SIG-M5 (cell line): ENCODE data around the gene PDE4C.

ENCODE experiments used
- DNase-seq: peaks from one replicate; lab custom pipeline; 2025; lab: John Stamatoyannopoulos, UW

The PDE4C gene

DNA sequence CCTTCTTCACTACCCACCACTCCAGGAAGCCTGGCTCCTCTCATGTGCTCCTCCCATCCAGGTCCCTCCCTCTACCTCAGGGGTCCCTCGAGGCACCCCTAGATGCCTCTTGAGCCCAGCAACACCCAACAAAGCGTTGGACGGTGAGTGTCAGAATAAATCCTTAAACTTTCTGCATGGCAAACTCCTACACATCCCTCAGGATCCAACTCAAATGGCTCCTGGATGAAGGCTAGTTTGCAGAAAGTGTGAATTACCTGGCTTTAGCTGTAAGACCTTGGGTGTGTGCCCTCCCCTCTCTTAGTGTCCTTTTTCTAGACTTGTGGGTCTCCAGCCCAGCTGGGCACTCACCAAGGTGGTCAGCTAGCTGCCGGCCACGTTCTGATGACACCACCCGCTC, 27.9 kb downstream of the PDE4C start:
- DNase-seq = no peak

DNA sequence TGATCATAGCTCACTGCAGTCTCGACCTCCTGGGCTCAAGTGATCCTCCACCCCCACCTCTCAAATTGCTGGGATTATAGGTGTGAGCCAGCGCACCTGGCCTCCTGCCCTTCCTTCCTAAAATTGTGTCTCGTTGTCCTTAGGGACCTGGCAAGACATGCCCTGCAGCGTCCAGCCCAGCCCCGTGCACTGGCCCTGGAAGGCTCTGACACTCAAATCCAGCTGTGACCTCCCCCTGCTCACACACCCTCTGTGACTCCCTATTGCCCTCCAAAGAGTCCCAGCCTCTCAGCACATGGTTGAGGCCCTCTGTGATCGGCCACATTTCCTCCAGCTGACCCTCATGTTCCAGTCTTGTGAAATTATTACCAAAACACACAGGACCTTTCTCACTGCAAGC, 28.3 kb downstream of the PDE4C start:
- no peak for DNase-seq

DNA sequence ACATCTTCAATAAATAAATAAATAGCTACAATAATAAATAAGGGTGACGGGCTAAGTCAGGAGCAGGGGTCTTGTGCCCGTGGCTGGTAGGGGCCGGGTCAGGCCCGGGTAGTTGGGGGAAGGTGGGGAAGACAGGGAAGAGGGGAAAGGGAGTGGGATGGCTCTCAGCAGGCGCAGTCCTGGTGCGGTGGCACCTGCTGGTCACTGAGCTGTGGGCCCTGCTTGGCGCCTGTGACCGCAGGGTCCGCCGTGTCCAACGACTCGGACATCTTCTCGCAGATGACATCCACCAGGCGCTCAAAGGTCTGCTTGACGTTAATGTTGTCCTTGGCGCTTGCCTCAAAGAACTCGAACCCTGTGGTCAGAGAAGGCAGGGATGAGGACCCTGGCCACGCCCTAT, 28.9 kb downstream of the PDE4C start:
- DNase-seq = no peak

DNA sequence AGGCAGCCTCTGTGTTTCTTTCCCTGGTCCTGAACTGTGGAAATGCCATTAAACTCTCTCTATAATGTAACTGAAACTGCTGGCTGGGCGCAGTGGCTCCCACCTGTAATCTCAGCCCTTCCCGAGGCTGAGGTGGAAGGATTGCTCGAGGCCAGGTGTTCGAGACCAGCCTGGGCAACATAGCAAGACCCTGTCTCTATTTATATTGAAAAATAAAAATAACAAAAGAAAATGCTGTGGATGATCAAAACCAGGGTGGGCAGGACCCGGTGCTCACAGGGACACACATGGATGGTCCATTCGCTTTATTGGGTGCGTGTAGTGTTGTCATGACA, 29.8 kb downstream of the PDE4C start:
- no peak for DNase-seq

DNA sequence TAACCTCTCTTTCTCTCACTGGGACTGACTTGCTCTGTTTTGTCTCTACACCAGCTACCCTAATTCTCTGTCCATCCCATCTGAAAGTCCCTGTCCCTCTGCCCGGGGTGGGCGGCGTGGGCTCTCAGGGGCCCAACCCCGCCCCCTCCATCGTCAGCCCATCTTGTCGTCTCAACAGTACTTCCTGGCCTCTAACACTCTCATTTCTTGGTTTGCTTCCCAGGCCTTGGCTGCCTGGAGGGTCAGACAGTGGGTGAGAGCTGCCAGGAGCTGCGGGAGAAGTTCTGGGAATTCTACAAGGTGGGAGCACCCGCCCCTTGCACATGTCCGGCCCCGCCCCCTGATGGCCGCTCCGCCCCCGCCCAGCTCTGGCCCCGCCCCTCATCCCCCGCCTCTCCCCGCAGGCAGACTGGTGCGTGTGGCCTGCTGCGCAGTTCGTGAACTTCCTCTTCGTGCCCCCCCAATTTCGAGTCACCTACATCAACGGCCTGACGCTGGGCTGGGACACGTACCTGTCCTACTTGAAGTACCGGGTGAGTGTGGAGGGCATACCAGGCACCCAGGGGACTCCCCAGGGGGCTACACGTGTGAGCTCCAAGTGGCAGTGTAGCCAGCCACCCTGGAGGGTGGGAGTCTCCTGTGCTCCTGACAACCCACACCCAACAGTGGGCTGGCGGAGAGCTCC, 31.5 kb downstream of the PDE4C start:
- no peak for DNase-seq

DNA sequence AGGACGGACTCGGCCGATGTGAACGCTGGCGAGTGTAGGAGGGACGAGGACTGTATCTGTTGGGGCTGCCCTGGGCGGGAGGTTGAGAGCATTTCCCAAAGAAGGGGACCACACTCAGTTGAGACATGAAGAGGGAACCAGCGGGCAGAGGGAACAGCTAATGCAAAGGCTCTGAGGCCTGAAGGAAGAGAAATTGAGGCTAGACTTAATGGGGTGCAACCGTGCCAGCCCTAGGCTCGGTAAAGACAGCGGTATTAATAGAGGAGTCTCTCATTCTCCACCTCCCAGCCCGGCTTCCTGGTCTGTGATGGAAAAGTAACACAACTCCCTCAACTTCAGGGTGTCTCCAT, 32.1 kb downstream of the PDE4C start:
- no peak for DNase-seq

DNA sequence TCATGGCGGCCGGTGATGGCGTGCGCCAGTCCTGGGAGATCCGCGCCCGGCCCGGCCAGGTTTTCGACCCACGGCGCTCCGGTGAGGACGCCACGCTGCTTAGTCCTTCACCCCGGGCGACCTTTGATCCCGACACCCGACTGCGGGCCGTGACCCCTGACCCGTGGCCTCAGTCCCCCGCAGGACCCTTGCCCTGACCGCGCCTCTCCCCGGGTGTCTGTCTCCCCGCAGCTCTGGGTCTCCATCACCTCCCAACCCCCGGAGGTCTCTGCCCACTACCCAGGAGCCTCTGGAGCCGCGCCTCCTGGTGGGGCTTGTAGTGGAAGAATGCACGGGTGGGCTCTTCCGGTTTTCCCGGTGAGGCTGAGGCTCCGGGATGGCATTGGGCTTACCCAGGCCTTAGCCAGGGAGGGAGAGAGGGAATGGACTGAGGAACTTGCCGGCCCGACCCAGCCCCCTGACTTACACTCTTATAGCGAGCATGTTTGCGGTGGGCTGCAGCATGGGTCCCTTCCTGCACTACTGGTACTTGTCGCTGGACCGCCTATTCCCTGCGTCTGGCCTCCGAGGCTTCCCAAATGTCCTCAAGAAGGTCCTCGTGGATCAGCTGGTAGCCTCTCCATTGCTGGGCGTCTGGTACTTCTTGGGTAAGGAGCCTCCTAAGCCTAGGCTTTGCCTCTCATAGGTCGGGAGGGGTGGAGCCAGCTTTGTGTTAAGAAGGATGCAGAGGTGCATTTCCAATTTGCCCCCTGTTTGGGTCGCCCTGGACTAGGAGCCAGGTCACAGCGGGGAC, 32.7 kb downstream of the PDE4C start:
- DNase-seq = no peak

DNA sequence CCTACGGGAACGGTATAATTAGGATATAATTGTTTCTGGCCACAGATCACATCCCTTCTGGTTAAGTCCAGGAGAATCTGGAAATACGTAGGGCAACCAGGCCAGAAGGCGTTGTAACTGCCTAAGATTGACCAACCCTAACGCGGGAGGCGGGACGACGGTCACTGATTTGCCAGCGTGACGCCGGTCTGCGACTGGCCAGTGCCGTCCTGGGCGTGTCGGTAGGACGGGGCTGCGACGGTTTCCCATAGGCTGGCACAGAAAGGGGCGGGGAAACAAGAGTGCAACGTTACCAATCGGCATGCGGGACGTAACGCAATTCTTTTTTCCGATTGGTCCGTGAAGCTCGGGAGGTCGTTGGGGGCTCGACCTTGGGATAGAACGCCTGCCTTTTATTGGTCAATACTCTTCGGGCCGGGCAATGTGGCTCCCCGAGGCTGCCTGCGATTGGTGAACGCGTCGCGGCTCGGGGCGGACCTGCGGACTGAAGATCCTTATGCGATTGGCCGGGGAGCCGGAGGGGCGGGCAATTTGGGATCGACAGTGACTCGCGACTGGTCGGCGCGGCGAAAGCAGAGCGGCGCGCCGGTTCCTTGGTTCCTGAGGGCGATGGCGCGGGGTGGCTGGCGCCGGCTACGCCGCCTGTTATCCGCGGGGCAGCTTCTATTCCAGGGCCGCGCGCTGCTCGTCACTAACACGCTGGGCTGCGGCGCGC, 33.4 kb downstream of the PDE4C start, which contains the start of gene MPV17L2:
TSS of gene MPV17L2 (plus strand) at position 546 of the 715 bp plus-strand sequence. CDS start at position 610, 64 bp downstream.
- peak; percentile 99 for DNase-seq

DNA sequence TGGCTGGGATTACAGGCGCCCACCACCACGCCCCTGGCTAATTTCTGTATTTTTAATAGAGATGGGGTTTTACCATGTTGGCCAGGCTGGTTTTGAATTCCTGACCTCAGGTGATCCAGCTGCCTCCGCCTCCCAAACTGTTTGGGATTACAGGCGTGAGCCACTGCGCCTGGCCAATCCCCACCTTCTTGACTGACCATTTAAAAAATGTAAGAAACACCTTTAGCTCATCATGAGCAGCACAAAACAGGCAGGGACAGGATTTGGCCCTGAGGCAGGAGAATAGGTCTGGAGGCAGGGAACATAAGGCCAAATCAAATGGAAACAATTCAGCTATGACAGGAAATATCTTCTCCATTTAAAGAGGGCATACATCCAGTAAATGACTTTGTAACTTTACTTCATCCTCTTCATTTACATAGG, 34.6 kb downstream of the PDE4C start:
- no peak for DNase-seq

DNA sequence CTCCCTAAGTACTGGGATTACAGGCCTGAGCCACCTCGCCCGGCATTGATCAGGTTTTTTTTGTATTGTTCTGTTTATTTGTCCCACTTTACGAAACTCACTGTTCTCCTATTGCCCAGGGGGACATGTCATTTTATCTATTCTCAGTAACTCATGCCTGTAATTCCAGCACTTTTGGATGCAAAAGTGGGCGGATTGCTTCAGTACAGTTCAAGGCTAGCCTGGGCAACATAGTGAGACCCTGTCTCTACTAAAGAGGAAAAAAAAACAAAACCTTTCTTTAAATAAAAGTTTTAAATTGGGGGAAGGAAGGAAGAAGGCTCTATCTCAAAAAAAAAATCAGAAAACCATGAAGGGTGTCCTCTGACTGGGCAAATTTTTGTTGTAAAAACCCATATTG, 36.0 kb downstream of the PDE4C start:
- DNase-seq = no peak

DNA sequence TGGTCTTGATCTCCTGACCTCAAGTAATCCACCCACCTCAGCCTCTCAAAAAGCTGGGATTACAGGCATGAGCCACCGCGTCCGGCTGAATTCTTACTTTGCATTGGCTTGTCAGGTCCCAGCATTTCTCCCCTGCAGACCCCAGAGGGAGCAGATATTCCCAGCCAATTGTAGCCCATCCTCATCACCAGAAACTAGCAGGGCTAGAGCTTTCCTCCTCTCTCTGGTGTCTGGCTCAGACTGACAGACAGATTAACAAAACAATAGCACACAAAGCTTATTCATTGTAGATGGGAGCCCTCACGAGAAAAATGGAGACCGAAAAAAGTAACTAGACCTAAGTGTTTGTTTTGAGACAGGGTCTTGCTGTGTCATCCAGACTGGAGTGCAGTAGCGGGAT, 40.7 kb downstream of the PDE4C start:
- DNase-seq = no peak

DNA sequence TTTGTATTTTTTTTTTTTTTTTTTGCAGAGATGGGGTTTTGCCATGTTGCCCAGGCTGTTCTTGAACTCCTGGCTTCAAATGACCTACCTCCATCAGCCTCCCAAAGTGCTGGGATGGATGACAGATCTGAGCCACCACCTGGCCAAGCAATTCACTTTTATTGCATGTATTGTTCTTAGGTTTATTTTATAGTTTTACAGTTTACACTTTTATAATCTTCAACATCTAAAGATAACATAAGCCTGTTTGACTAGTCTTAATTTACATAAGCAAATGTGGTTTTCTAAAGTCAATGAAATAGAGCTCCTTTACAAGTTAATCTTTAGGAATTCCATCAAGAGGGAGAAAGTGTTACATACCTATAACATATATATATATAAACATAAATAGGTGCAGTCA, 42.7 kb downstream of the PDE4C start:
- no peak for DNase-seq

DNA sequence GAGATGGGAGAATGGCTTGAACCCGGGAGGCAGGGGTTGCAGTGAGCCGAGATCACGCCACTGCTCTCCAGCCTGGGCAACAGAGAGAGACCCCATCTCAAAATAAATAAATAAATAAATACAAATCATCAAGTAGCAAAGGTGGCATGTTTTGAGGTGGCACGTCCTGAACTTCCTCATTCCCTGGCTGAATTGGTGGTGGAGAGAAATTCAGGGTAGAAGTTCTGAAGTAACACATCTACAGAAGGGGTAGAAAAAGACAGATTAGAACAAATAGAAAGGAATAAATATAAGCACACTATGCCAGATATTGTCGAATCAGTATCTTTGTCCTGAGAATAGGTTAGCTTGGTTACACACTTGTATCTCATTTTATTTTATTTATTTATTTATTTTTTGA, 46.3 kb downstream of the PDE4C start:
- no peak for DNase-seq

DNA sequence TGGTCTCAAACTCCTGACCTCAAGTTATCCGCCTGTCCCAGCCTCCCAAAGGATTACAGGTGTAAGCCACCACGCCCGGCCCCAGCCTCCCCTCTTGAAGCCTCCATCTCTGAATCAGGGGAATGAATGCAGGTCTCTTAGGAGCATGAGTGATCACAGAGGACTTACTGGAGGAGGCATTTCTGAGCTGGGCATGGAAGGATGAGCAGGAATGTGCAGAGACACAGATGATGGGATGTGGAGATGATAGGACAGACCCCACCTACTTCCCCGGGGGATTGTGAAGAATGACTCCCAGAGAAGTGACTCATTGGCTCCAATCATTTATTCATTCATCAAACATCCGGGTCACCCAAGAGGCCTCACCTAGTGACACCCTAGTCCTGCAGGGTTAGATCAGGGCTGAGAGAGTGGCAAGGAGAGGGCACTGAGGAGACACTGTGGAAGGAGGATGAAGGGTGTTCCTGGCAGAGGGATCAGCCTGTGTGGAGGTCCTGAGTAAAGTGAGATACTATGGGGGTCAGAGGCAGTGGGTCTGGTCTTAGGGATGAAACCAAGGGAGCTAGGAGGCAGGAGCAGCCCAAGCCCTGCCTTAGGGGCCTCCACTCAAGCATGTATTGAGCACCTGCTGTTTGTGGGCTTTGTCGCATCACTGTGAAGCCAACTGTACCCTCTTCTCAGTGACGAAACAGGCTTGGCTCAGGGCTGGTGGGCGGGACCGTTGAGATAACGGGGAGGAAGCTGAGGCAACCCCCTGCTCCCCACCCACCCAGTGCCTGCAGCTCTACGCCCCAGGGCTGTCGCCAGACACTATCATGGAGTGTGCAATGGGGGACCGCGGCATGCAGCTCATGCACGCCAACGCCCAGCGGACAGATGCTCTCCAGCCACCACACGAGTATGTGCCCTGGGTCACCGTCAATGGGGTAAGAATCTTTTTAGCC, 49.6 kb downstream of the PDE4C start:
- no peak for DNase-seq

DNA sequence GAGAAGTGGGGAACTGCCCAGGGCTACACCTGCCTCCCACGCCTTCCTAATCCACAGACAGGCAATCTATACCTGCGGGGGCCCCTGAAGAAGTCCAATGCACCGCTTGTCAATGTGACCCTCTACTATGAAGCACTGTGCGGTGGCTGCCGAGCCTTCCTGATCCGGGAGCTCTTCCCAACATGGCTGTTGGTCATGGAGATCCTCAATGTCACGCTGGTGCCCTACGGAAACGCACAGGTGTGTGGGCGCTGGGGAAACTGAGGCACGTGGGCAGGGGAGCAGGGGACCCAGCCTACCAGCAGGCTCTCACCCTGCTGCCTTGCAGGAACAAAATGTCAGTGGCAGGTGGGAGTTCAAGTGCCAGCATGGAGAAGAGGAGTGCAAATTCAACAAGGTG, 51.3 kb downstream of the PDE4C start:
- DNase-seq = no peak
